GM13976 (cell line): ENCODE data around the gene RPS2.

ENCODE experiments used
- DNase-seq: peaks from one replicate; pipeline ENCODE4 v3.0.0; 2012; ENCODE audit warnings: low spot score
- in situ Hi-C: fragments of 300-500 bp; cut with MboI; formaldehyde crosslinking; loops from one replicate; pipeline ENCODE4 v1.12.0; 2022; ENCODE audit warnings: low sequenced_read_pairs, mixed read lengths, inconsistent platforms; ENCODE audit not compliant: unreplicated experiment
- TF ChIP-seq, protein P1 (sequence below): IDR thresholded peaks from 2 replicates; pipeline ENCODE4 v1.5.1; 2012; ENCODE audit warnings: borderline replicate concordance, mild to moderate bottlenecking; ENCODE audit not compliant: insufficient read depth; ENCODE audit errors: extremely low read depth, missing control alignments, control extremely low read depth

RPS2 gene

GRCh38 chr16:1938910-1939309, 25.7 kb downstream of the RPS2 start:
- in situ Hi-C loops: loop anchor here (10.0 kb wide), 1 partner anchor 74 kb away; no protein-coding TSS in a partner anchor
- DNase-seq: no peak
- TF ChIP-seq, protein P1, sequence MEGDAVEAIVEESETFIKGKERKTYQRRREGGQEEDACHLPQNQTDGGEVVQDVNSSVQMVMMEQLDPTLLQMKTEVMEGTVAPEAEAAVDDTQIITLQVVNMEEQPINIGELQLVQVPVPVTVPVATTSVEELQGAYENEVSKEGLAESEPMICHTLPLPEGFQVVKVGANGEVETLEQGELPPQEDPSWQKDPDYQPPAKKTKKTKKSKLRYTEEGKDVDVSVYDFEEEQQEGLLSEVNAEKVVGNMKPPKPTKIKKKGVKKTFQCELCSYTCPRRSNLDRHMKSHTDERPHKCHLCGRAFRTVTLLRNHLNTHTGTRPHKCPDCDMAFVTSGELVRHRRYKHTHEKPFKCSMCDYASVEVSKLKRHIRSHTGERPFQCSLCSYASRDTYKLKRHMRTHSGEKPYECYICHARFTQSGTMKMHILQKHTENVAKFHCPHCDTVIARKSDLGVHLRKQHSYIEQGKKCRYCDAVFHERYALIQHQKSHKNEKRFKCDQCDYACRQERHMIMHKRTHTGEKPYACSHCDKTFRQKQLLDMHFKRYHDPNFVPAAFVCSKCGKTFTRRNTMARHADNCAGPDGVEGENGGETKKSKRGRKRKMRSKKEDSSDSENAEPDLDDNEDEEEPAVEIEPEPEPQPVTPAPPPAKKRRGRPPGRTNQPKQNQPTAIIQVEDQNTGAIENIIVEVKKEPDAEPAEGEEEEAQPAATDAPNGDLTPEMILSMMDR: no peak

GRCh38 chr16:1938316-1938715, 26.3 kb downstream of the RPS2 start:
- DNase-seq: no peak
- TF ChIP-seq, protein P1: no peak
- in situ Hi-C loops: loop anchor here (10.0 kb wide), 1 partner anchor 74 kb away; no protein-coding TSS in a partner anchor

- in situ Hi-C loops: loop anchor here (10.0 kb wide), 1 partner anchor 72 kb away; no protein-coding TSS in a partner anchor
- TF ChIP-seq, protein P1: no peak
- DNase-seq: no peak
Measured at GRCh38 chr16:1936945-1937479, 27.6 kb downstream of the RPS2 start.

DNA sequence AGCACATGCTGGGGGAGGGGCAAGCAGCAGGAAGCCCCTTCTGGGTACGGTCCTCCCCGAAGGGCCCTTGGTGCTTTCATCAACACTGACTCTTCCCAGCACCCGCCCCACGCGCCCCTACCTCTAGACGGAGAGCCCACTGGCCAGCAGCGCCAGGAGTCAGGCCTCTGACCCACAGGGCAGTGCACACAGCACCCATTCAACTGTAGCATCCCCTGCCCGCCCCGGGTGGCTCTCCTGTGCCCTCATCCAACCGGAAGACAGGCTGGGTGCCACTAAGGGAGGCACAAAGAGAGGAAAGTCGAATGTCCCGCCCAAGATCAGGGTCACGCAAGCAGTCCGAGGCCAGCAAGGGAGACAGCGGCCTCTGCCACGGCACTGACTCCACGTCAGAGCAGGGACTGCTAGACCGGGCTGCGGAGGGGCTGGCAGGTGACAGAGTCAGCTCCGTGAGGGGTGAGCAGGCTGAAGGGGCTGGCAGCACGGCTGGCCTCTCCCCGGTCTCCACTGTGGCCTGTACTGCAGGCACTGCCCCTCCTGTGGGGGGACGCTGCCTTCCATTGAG, 31.4 kb downstream of the RPS2 start:
- in situ Hi-C loops: loop anchor here (10.0 kb wide), 1 partner anchor 68 kb away; no protein-coding TSS in a partner anchor
- no peak for DNase-seq
- TF ChIP-seq, protein P1: no peak

GRCh38 chr16:1932050-1933028, 32.3 kb downstream of the RPS2 start:
- in situ Hi-C loops: loop anchor here (10.0 kb wide), 1 partner anchor 68 kb away; no protein-coding TSS in a partner anchor
- no peak for DNase-seq
- TF ChIP-seq, protein P1: no peak

DNA sequence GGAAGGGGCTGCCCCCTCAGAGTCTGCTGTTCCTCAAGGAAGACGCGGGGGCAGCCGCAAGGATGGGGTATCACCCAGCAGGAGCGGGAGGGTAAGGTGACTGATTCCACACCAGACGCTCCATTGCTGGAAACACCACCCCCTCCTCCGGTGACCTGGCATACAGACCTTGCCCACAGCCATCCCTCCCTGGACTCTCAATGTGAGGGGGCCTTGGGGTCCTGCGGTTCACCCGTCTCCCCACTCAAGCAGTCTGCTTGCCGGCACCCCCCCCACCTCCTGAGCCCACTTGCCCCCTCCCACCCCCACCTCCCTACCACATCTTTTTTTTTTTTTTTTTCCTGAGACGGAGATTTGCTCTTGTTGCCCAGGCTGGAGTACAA, 34.3 kb downstream of the RPS2 start:
- in situ Hi-C loops: loop anchor here (10.0 kb wide), 1 partner anchor 66 kb away; no protein-coding TSS in a partner anchor
- TF ChIP-seq, protein P1: no peak
- DNase-seq: no peak
